Endothelial cell of umbilical vein (primary cell): ENCODE data around the gene KIF26A.

Experiments
- CTCF ChIP-seq, 2 donors: IDR thresholded peaks; 1 replicate in 1 of 2; 2 replicates in 1 of 2; pipeline ENCODE4 v1.5.1; 2011; ENCODE audit warnings: low read length in 2 of 2, mild to moderate bottlenecking in 2 of 2, moderate library complexity in 2 of 2, control low read depth in 1 of 2, inconsistent platforms in 1 of 2, low read depth in 1 of 2; ENCODE audit not compliant: insufficient read depth in 1 of 2; ENCODE audit errors: extremely low read depth in 1 of 2
- POLR2A ChIP-seq: IDR thresholded peaks from 2 replicates; pipeline ENCODE4 v1.6.1; 2012; ENCODE audit warnings: low read depth, mild to moderate bottlenecking, control low read depth, low read length
- POLR2AphosphoS5 ChIP-seq: IDR thresholded peaks from 2 replicates; pipeline ENCODE4 v1.6.1; 2012; ENCODE audit warnings: low read depth, mild to moderate bottlenecking, control low read depth, low read length, moderate library complexity; ENCODE audit not compliant: insufficient read depth
- TF ChIP-seq, protein P1 (sequence below): IDR thresholded peaks from 2 replicates; pipeline ENCODE4 v1.6.1; 2011; ENCODE audit not compliant: insufficient read depth, insufficient read length

DNA sequence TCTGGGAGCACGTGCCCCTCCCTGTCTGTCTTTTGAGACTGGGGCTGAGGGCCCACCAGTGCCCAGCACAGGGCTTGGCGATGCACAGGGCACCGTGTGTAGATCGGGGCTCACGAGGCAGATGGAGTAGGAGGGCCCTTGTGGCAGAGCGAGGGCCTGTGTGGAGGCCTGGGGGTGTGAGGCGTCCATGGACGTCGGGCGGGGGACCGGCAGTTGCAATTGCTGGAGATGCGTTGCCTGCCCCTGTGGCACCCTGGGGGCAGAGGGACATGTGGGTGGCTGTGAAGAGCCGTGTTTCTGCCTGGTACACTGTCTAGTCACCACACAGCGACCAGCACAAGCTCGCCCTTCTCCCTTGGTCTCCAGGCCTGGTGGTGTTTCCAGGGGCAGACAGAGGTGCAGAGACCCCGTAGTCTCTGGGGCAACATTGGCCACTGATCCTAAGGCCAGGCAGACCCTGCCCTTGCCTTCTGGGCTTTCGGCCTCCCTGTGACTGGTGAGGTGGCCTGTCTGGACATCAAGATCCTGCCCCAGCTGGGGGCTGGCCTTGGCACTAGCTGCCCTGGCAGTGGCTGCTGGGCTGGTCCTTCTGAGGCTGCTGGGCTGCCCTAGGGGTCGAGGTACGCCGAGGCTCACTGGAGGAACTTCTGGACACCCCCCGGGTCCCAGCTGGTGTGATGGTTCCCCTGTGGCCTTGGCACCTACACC, 14.5 kb downstream of the KIF26A start:
- no peak for TF ChIP-seq CTCF (IDR thresholded peaks at IDR 0.05; ENCODE audit: extremely low read depth in 1 of 2, insufficient read depth in 1 of 2, low read depth in 1 of 2, low read length in 2 of 2)
- TF ChIP-seq, protein P1, sequence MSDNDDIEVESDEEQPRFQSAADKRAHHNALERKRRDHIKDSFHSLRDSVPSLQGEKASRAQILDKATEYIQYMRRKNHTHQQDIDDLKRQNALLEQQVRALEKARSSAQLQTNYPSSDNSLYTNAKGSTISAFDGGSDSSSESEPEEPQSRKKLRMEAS = no peak
- no peak for TF ChIP-seq POLR2AphosphoS5
- TF ChIP-seq POLR2A = no peak
